H1 (cell line): ENCODE results near the gene RTF1. TPM values are rescaled to one million over a fixed set of nuclear protein-coding genes. Genes with fewer than 3 reads are reported as not detected.
A peak's percentile ranks its signal among the peaks of the same experiment; 100 is the strongest.

Experiments
- CTCF ChIA-PET: fragments of 300-600 bp; sonication (Branson Sonifier 250); formaldehyde crosslinking; loops from one replicate; lab custom pipeline; 2021; ENCODE audit not compliant: partially characterized antibody; lab: Charles Lee
- POLR2A ChIA-PET: fragments of 300-600 bp; sonication (Branson Sonifier 250); formaldehyde crosslinking; loops from one replicate; lab custom pipeline; 2021; ENCODE audit warnings: inconsistent platforms; ENCODE audit not compliant: partially characterized antibody; lab: Charles Lee
- DNase-seq, 2 experiments: peaks; one replicate each; pipeline versions ENCODE4 v3.0.0 to v3.0.0-alpha.2; 2010 to 2022; ENCODE audit warnings: low spot score in 2 of 2, low read depth in 1 of 2, mixed read lengths in 1 of 2
- FAIRE-seq: peaks from 2 replicates; lab custom pipeline; 2011; peaks lifted over from hg19 to GRCh38; lab: Jason Lieb, UNC
- H2AFZ ChIP-seq: 2 replicates; pipeline ENCODE4 v1.8.1; 2012; ENCODE audit warnings: low read length, inconsistent platforms
- H2AK5ac ChIP-seq: 2 replicates; pipeline ENCODE4 v1.6.1; 2013; ENCODE audit warnings: low read depth, low read length
- H2BK120ac ChIP-seq: replicated peaks from 2 replicates; pipeline ENCODE3; 2013; ENCODE audit warnings: low read depth, low read length, inconsistent platforms
- H2BK12ac ChIP-seq: 2 replicates; pipeline ENCODE4 v1.6.1; 2013; ENCODE audit warnings: low read depth, low read length
- H2BK15ac ChIP-seq: 2 replicates; pipeline ENCODE4 v1.6.1; 2013; ENCODE audit warnings: low read length
- H2BK20ac ChIP-seq: 2 replicates; pipeline ENCODE4 v1.6.1; 2013; ENCODE audit warnings: low read length
- H2BK5ac ChIP-seq: 2 replicates; pipeline ENCODE4 v1.6.1; 2013; ENCODE audit warnings: low read depth, low read length
- H3K14ac ChIP-seq: 2 replicates; pipeline ENCODE4 v1.6.1; 2013; ENCODE audit warnings: inconsistent platforms; ENCODE audit not compliant: insufficient read length
- H3K18ac ChIP-seq: 2 replicates; pipeline ENCODE4 v1.6.1; 2013; ENCODE audit warnings: low read length; ENCODE audit errors: extremely low read depth
- H3K23ac ChIP-seq: 2 replicates; pipeline ENCODE4 v1.6.1; 2013; ENCODE audit warnings: inconsistent platforms; ENCODE audit not compliant: insufficient read length
- H3K23me2 ChIP-seq: 2 replicates; pipeline ENCODE4 v1.6.1; 2013; ENCODE audit warnings: low read depth, low read length
- H3K27ac ChIP-seq: 2 replicates; pipeline ENCODE4 v1.6.1; 2011; ENCODE audit warnings: low read depth, low read length, inconsistent platforms
- H3K27me3 ChIP-seq, 4 experiments: replicated peaks in 1 of 4; 1 replicate in 1 of 4; 2 replicates in 3 of 4; pipeline versions ENCODE4 v1.6.1 to v1.8.1; 2011 to 2013; ENCODE audit warnings: low read length in 3 of 4, mild to moderate bottlenecking in 3 of 4, inconsistent platforms in 2 of 4, mixed read lengths in 2 of 4, moderate library complexity in 1 of 4; ENCODE audit not compliant: control insufficient read depth in 3 of 4, insufficient read depth in 3 of 4; ENCODE audit errors: extremely low read depth in 1 of 4
- H3K36me3 ChIP-seq, 4 experiments: 2 replicates each; pipeline versions ENCODE4 v1.6.1 to v1.8.1; 2011 to 2013; ENCODE audit warnings: mild to moderate bottlenecking in 4 of 4, low read length in 3 of 4, moderate library complexity in 2 of 4, control low read depth in 1 of 4, inconsistent platforms in 1 of 4; ENCODE audit not compliant: insufficient read depth in 4 of 4, control insufficient read depth in 2 of 4
- H3K4ac ChIP-seq: replicated peaks from 2 replicates; pipeline ENCODE3; 2013; ENCODE audit warnings: low read length, low read depth, mixed read lengths, inconsistent platforms; ENCODE audit not compliant: insufficient read length
- H3K4me1 ChIP-seq, 4 experiments: replicated peaks in 1 of 4; 1 replicate in 1 of 4; 2 replicates in 3 of 4; pipeline versions ENCODE4 v1.6.1 to v1.8.1; 2011 to 2013; ENCODE audit warnings: low read length in 3 of 4, inconsistent platforms in 2 of 4, mixed read lengths in 1 of 4; ENCODE audit not compliant: insufficient read depth in 4 of 4, control insufficient read depth in 3 of 4
- H3K4me2 ChIP-seq, 2 experiments: 2 replicates each; pipeline versions ENCODE4 v1.6.1 to v1.8.1; 2011 to 2013; ENCODE audit warnings: low read depth in 2 of 2, low read length in 2 of 2, control low read depth in 1 of 2, inconsistent platforms in 1 of 2, mild to moderate bottlenecking in 1 of 2; ENCODE audit not compliant: insufficient read depth in 1 of 2
- H3K4me3 ChIP-seq, 4 experiments: fragments of 200-600, 300-600 bp in 1 of 4; sonication (generic), shearing (Covaris generic), sonication (Bioruptor Twin) in 1 of 4; 2 replicates each; pipeline versions ENCODE4 v1.5.1 to v1.8.1; 2011 to 2016; ENCODE audit warnings: low read length in 4 of 4, low read depth in 3 of 4, control low read depth in 2 of 4, inconsistent platforms in 2 of 4, mild to moderate bottlenecking in 2 of 4, mixed read lengths in 1 of 4, moderate library complexity in 1 of 4; ENCODE audit not compliant: insufficient read depth in 2 of 4; ENCODE audit errors: extremely low read depth in 1 of 4
- H3K56ac ChIP-seq: replicated peaks from 2 replicates; pipeline ENCODE3; 2013; ENCODE audit warnings: low read depth, mild to moderate bottlenecking, mixed read lengths, low read length, inconsistent platforms; ENCODE audit not compliant: insufficient read length
- H3K79me1 ChIP-seq: 2 replicates; pipeline ENCODE4 v1.6.1; 2013; ENCODE audit warnings: low read depth, low read length, control low read depth
- H3K79me2 ChIP-seq, 2 experiments: 2 replicates each; pipeline versions ENCODE4 v1.6.1 to v1.8.1; 2012 to 2013; ENCODE audit warnings: low read length in 2 of 2, mild to moderate bottlenecking in 2 of 2, inconsistent platforms in 1 of 2; ENCODE audit not compliant: insufficient read depth in 2 of 2, control insufficient read depth in 1 of 2
- H3K9ac ChIP-seq, 4 experiments: replicated peaks in 1 of 4; 1 replicate in 1 of 4; 2 replicates in 3 of 4; pipeline versions ENCODE4 v1.6.1 to v1.8.1; 2011 to 2013; ENCODE audit warnings: low read depth in 3 of 4, low read length in 3 of 4, control low read depth in 2 of 4, mild to moderate bottlenecking in 2 of 4, moderate library complexity in 2 of 4, inconsistent platforms in 1 of 4; ENCODE audit errors: extremely low read depth in 1 of 4
- H3K9me3 ChIP-seq, 2 experiments: 2 replicates each; pipeline versions ENCODE4 v1.6.1 to v1.8.1; 2012 to 2013; ENCODE audit warnings: mild to moderate bottlenecking in 2 of 2, moderate library complexity in 2 of 2, control low read depth in 1 of 2, inconsistent platforms in 1 of 2, low read depth in 1 of 2, low read length in 1 of 2, mixed read lengths in 1 of 2; ENCODE audit not compliant: insufficient read depth in 2 of 2
- H4K20me1 ChIP-seq, 2 experiments: replicated peaks in 1 of 2; 2 replicates each; pipeline versions ENCODE3 to v1.8.1; 2011 to 2013; ENCODE audit warnings: inconsistent platforms in 2 of 2, low read length in 2 of 2, mild to moderate bottlenecking in 1 of 2; ENCODE audit not compliant: insufficient read depth in 2 of 2, control insufficient read depth in 1 of 2
- H4K5ac ChIP-seq: 2 replicates; pipeline ENCODE4 v1.6.1; 2013; ENCODE audit warnings: low read length, low read depth, mixed read lengths, inconsistent platforms; ENCODE audit not compliant: insufficient read length
- H4K8ac ChIP-seq: 2 replicates; pipeline ENCODE4 v1.8.0; 2013; ENCODE audit warnings: mild to moderate bottlenecking, moderate library complexity, low read length, inconsistent platforms; ENCODE audit not compliant: insufficient read depth; ENCODE audit errors: extremely low read depth
- H4K91ac ChIP-seq: replicated peaks from 2 replicates; pipeline ENCODE3; 2013; ENCODE audit warnings: low read length, mixed read lengths, inconsistent platforms; ENCODE audit not compliant: insufficient read length
- BRCA1 ChIP-seq: IDR thresholded peaks from 2 replicates; pipeline ENCODE4 v1.6.1; 2012; ENCODE audit warnings: low read depth, low read length, improper control_type of control experiment
- SUZ12 ChIP-seq: fragments of 200-600 bp; sonication (generic); IDR thresholded peaks from 2 replicates; pipeline ENCODE4 v1.6.1; 2012; ENCODE audit warnings: mild to moderate bottlenecking, inconsistent platforms, low read length, moderate library complexity, mixed read lengths
- WGBS, 2 experiments: shearing (Covaris generic) in 1 of 2; methylation state at CpG; one replicate each; pipeline versions ENCODE4 v1.1.6 to v1.1.7; 2013 to 2015; ENCODE audit warnings: low lambda C conversion rate in 2 of 2, mixed read lengths in 2 of 2, inconsistent platforms in 1 of 2, low coverage in 1 of 2, missing lambda C conversion rate in 1 of 2; ENCODE audit not compliant: insufficient replicate concordance in 2 of 2, insufficient coverage in 1 of 2, insufficient read length in 1 of 2; ENCODE audit errors: extremely low coverage in 1 of 2, missing lambda C conversion rate in 1 of 2; 5-methylcytosine and 5-hydroxymethylcytosine counted together
- polyA plus RNA-seq, 7 experiments: library from polyadenylated mRNA; depleted of rRNA in 3 of 7; stranded (reverse) in 5 of 7; unstranded in 2 of 7; fragments of >200 nt in 5 of 7; fragments of 200-250 nt in 2 of 7; gene quantifications; 1 replicate in 5 of 7; 2 replicates in 1 of 7; 4 replicates in 1 of 7; pipeline versions ENCODE4 v1.2.1 to v1.2.3, GENCODE V29; 2011 to 2013; ENCODE audit warnings: missing spikeins in 2 of 7, mixed read lengths in 2 of 7
- total RNA-seq: library from RNA; stranded (reverse); fragmentation: NEBNext Ultra II Directional; extraction: Animal tissue kit (Norgen Biotek cat#: 25700); gene quantifications from 2 replicates; pipeline ENCODE4 v1.2.1, GENCODE V29; 2021

The RTF1 gene
- total and polyA plus RNA-seq, 2 of the 8 experiments (the other 6 are each of a cell fraction or from before 2014, with no cell fraction given): 22.6 to 47.7 TPM

DNA sequence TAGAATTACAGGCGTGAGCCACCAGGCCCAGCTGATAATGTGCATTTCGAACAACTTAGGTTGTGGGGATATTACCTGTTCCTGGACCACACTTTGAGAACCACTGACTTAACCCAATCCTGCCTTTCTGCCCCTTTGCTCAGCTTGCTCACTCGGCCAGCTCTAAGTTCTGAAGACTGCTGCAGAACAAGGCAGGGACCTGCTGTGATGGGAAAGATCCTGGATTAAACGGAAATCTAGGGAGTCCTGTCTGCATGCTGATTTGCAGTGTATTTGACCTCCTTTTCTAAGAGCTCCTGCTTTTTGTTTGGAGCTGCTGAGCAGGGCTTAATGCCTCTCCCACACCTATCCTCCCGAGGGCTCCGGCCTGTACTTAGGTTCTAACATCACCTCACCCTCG lies 93.8 kb downstream of the RTF1 start:
- Histone ChIP-seq H4K8ac (no peak overlapping the region), H2BK15ac (no peak overlapping the region), H3K14ac (no peak overlapping the region), H4K20me1 (peaks cover 0 to 12% of the 10 kb centered on the region in 2 experiments), H4K91ac (no peak overlapping the region), H3K23me2 (peaks cover 15% of the 10 kb centered on the region)
- WGBS, 2 experiments: 53% methylated on average over 4 of the region's 7 CpGs; no CpG with 5 or more reads in 1 of the 2 experiments
- no peak for TF ChIP-seq BRCA1
- TF ChIP-seq SUZ12: peak; percentile 1; the same call in 1 of the 2 replicates
- TF ChIP-seq, all 59 proteins: peak for 1
- POLR2A ChIA-PET: interaction anchor here (1.1 to 1.8 kb wide), 2 partner anchors 10 to 17 kb away, joined by 6 read pairs; partner anchors contain the start of gene ITPKA
- Histone ChIP-seq H3K79me1 (no peaks in the 10 kb centered on the region), H3K4ac (no peak overlapping the region), H2BK5ac (no peak overlapping the region), H3K9me3 (no peaks in the 10 kb centered on the region), H4K5ac (no peak overlapping the region), H3K4me3 (peak overlapping the region in 2 of 4 experiments; percentile 4 to 65; a peak in 4 of 8 replicates), H3K36me3 (peaks cover 0 to 8% (median 0%) of the 10 kb centered on the region in 4 experiments; a peak in 1 of 8 replicates), H2AK5ac (no peak overlapping the region), H3K18ac (no peak overlapping the region; the same call in 1 of the 2 replicates), H3K79me2 (no peaks in the 10 kb centered on the region), H3K27me3 (peaks cover 32 to 78% (median 66%) of the 10 kb centered on the region in 4 experiments), H2BK120ac (no peak overlapping the region), H3K4me1 (peaks cover 0 to 26% (median 13%) of the 10 kb centered on the region in 4 experiments; a peak in 5 of 7 replicates), H3K23ac (no peak overlapping the region), H2AFZ (no peak overlapping the region), H3K56ac (no peak overlapping the region), H3K9ac (no peak overlapping the region; a peak in 1 of 7 replicates), H2BK20ac (no peak overlapping the region), H3K4me2 (peak overlapping the region; percentile 90 to 96; a peak in 3 of 4 replicates), H2BK12ac (no peak overlapping the region), H3K27ac (no peak overlapping the region)
- FAIRE-seq (no peak), DNase-seq (no peak)
- CTCF ChIA-PET: interaction anchor here (0.6 to 2.3 kb wide), 6 partner anchors 11 to 192 kb away, joined by 3 to 7 read pairs (median 4); no protein-coding TSS in a partner anchor
